ENCODE data around the gene GLDN.

DNA sequence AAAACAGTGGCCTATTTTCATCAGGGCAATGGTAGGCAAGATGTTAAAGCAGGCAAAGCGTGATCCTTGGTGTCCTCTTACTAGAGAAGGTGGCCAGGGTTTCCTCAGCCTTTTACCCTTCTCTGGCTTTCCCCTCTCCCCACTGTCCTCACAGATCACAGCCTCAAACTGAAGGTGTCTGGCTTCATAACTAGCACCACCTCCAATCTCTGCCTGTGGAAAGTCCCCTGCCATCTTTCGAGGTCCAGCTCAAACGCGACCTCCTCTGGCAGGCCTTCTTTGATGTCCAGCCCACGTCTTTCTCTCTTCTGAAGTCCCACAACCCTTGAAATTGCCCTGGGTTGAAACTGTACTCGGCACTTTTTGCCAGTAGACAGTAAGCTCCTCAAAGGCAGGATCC lies 39.0 kb upstream of the GLDN start:
- no peak for TF ChIP-seq POLR2A (IDR thresholded peaks at IDR 0.05)
- TF ChIP-seq, protein P1, sequence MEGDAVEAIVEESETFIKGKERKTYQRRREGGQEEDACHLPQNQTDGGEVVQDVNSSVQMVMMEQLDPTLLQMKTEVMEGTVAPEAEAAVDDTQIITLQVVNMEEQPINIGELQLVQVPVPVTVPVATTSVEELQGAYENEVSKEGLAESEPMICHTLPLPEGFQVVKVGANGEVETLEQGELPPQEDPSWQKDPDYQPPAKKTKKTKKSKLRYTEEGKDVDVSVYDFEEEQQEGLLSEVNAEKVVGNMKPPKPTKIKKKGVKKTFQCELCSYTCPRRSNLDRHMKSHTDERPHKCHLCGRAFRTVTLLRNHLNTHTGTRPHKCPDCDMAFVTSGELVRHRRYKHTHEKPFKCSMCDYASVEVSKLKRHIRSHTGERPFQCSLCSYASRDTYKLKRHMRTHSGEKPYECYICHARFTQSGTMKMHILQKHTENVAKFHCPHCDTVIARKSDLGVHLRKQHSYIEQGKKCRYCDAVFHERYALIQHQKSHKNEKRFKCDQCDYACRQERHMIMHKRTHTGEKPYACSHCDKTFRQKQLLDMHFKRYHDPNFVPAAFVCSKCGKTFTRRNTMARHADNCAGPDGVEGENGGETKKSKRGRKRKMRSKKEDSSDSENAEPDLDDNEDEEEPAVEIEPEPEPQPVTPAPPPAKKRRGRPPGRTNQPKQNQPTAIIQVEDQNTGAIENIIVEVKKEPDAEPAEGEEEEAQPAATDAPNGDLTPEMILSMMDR (IDR thresholded peaks at IDR 0.05): no peak

Data from thyroid gland (tissue), 4 donors.